IMR-90 (cell line): ENCODE measurements around the gene TFB1M. TPM values are rescaled to one million over a fixed set of nuclear protein-coding genes. Genes with fewer than 3 reads are reported as not detected.

Source experiments
- ATAC-seq: fragments of 200-7000 bp; cut with Tn5 transposase; 2 replicates; pipeline ENCODE4 v1.9.1; 2020; ENCODE audit warnings: low read depth, mild to moderate bottlenecking, moderate library complexity
- BruUV-seq: library from RNA; stranded (reverse); fragments of 400-500 nt; replicated peaks from 2 replicates; lab custom pipeline; 2021; lab: Mats Ljungman, UMichigan
- CTCF ChIA-PET: fragments of 300-600 bp; formaldehyde crosslinking; extraction: SDS; loops from one replicate; lab custom pipeline; 2021; ENCODE audit warnings: antibody characterized with exemption; lab: Yijun Ruan, JAX
- POLR2A ChIA-PET: fragments of 300-600 bp; sonication (Branson Sonifier 250); formaldehyde crosslinking; loops from one replicate; lab custom pipeline; 2022; ENCODE audit warnings: antibody characterized with exemption; ENCODE audit not compliant: unreplicated experiment; lab: Charles Lee
- DNase-seq: peaks from one replicate; pipeline ENCODE4 v3.0.0; 2013
- H2AFZ ChIP-seq: replicated peaks from 2 replicates; pipeline ENCODE3; 2013; ENCODE audit warnings: low read length, mild to moderate bottlenecking; ENCODE audit not compliant: poor library complexity
- H2AK5ac ChIP-seq: 2 replicates; pipeline ENCODE4 v1.6.1; 2013; ENCODE audit warnings: low read depth, low read length, inconsistent platforms
- H2AK9ac ChIP-seq: replicated peaks from 2 replicates; pipeline ENCODE3; 2013; ENCODE audit warnings: mild to moderate bottlenecking, low read depth, low read length, moderate library complexity; ENCODE audit not compliant: poor library complexity
- H2BK120ac ChIP-seq: 2 replicates; pipeline ENCODE4 v1.6.1; 2013; ENCODE audit warnings: low read depth, low read length, inconsistent platforms
- H2BK15ac ChIP-seq: 3 replicates; pipeline ENCODE4 v1.6.1; 2013; ENCODE audit warnings: low read depth, low read length, inconsistent platforms
- H2BK20ac ChIP-seq: 2 replicates; pipeline ENCODE4 v1.6.1; 2013; ENCODE audit warnings: low read depth, mild to moderate bottlenecking, inconsistent platforms, low read length, moderate library complexity
- H2BK5ac ChIP-seq: 2 replicates; pipeline ENCODE4 v1.6.1; 2013; ENCODE audit warnings: mild to moderate bottlenecking, low read depth, low read length, inconsistent platforms; ENCODE audit not compliant: poor library complexity, severe bottlenecking
- H3K14ac ChIP-seq: replicated peaks from 2 replicates; pipeline ENCODE4 v1.6.1; 2013; ENCODE audit warnings: low read depth, low read length, inconsistent platforms
- H3K18ac ChIP-seq: 2 replicates; pipeline ENCODE4 v1.6.1; 2013; ENCODE audit warnings: low read depth, low read length, control low read depth
- H3K23ac ChIP-seq: 2 replicates; pipeline ENCODE4 v1.6.1; 2013; ENCODE audit warnings: low read depth, low read length, inconsistent platforms
- H3K27ac ChIP-seq: 2 replicates; pipeline ENCODE4 v1.5.1; 2013; ENCODE audit warnings: mild to moderate bottlenecking, control low read depth, low read length; ENCODE audit not compliant: insufficient read depth
- H3K27me3 ChIP-seq: 2 replicates; pipeline ENCODE4 v1.6.1; 2013; ENCODE audit warnings: low read length; ENCODE audit not compliant: control insufficient read depth, insufficient read depth
- H3K36me3 ChIP-seq: 2 replicates; pipeline ENCODE4 v1.6.1; 2013; ENCODE audit warnings: low read length, mixed read lengths; ENCODE audit not compliant: control insufficient read depth, insufficient read depth
- H3K4ac ChIP-seq: 2 replicates; pipeline ENCODE4 v1.6.1; 2013; ENCODE audit warnings: low read depth, low read length, inconsistent platforms
- H3K4me1 ChIP-seq: 2 replicates; pipeline ENCODE4 v1.6.1; 2013; ENCODE audit warnings: low read length, mixed read lengths; ENCODE audit not compliant: control insufficient read depth, insufficient read depth
- H3K4me2 ChIP-seq: 2 replicates; pipeline ENCODE4 v1.6.1; 2013; ENCODE audit warnings: low read depth, mild to moderate bottlenecking, control low read depth, low read length, moderate library complexity
- H3K4me3 ChIP-seq: 2 replicates; pipeline ENCODE4 v1.5.1; 2013; ENCODE audit warnings: low read depth, mild to moderate bottlenecking, control low read depth, low read length, moderate library complexity; ENCODE audit not compliant: insufficient read depth
- H3K56ac ChIP-seq: 2 replicates; pipeline ENCODE4 v1.6.1; 2013; ENCODE audit warnings: low read length, inconsistent platforms; ENCODE audit not compliant: insufficient read depth; ENCODE audit errors: extremely low read depth
- H3K79me1 ChIP-seq, 2 experiments: 2 replicates each; pipeline ENCODE4 v1.6.1; 2013; ENCODE audit warnings: low read length in 2 of 2, inconsistent platforms in 1 of 2, low read depth in 1 of 2
- H3K9ac ChIP-seq: 2 replicates; pipeline ENCODE4 v1.6.1; 2013; ENCODE audit warnings: low read depth, low read length, control low read depth
- H3K9me1 ChIP-seq: 2 replicates; pipeline ENCODE4 v1.6.1; 2013; ENCODE audit warnings: low read length, inconsistent platforms; ENCODE audit not compliant: insufficient read depth
- H3K9me3 ChIP-seq: 2 replicates; pipeline ENCODE4 v1.6.1; 2013; ENCODE audit warnings: low read length; ENCODE audit not compliant: control insufficient read depth, insufficient read depth
- H4K20me1 ChIP-seq: 2 replicates; pipeline ENCODE4 v1.6.1; 2013; ENCODE audit warnings: low read length, inconsistent platforms; ENCODE audit not compliant: insufficient read depth
- H4K5ac ChIP-seq: 2 replicates; pipeline ENCODE4 v1.6.1; 2013; ENCODE audit warnings: mild to moderate bottlenecking, low read depth, low read length, control low read depth
- H4K8ac ChIP-seq, 2 experiments: 2 replicates each; pipeline ENCODE4 v1.6.1; 2013; ENCODE audit warnings: low read depth in 2 of 2, low read length in 2 of 2, control low read depth in 1 of 2, inconsistent platforms in 1 of 2
- H4K91ac ChIP-seq: 2 replicates; pipeline ENCODE4 v1.6.1; 2013; ENCODE audit warnings: low read depth, low read length, inconsistent platforms; ENCODE audit not compliant: insufficient read depth
- CEBPB ChIP-seq: IDR thresholded peaks from 2 replicates; pipeline ENCODE4 v1.6.1; 2012; ENCODE audit warnings: low read depth, low read length, improper control_type of control experiment
- POLR2A ChIP-seq: IDR thresholded peaks from 2 replicates; pipeline ENCODE4 v1.6.1; 2012; ENCODE audit warnings: mild to moderate bottlenecking, low read depth, low read length
- RAD21 ChIP-seq: IDR thresholded peaks from 2 replicates; pipeline ENCODE4 v1.6.1; 2012; ENCODE audit warnings: low read length, improper control_type of control experiment
- USF2 ChIP-seq: fragments of 150-350 bp; IDR thresholded peaks from 2 replicates; pipeline ENCODE4 v1.6.1; 2017; ENCODE audit warnings: mild to moderate bottlenecking, antibody characterized with exemption, low read length, low read depth
- dilution Hi-C: fragments of 300-500 bp; cut with HindIII; formaldehyde crosslinking; loops from one replicate; pipeline ENCODE4 v1.14.3; 2018; ENCODE audit warnings: low sequenced_read_pairs; ENCODE audit not compliant: unreplicated experiment
- in situ Hi-C: fragments of 300-500 bp; cut with MboI; formaldehyde crosslinking; loops from 3 replicates; pipeline ENCODE4 v1.14.3; 2019; ENCODE audit warnings: low sequenced_read_pairs, inconsistent platforms, mixed read lengths
- intact Hi-C: fragments of 100-400 bp; cut with micrococcal nuclease; formaldehyde crosslinking; loops from 2 replicates; pipeline ENCODE4 v1.10.0; 2022
- polyA plus RNA-seq, 3 experiments: library from polyadenylated mRNA; depleted of rRNA; stranded (reverse); fragments of >200 nt; gene quantifications; 2 replicates each; pipeline ENCODE4 v1.2.3, GENCODE V29; 2012; ENCODE audit warnings: low replicate concordance in 1 of 3
- total RNA-seq: library from RNA; depleted of rRNA; stranded (reverse); fragments of >200 nt; gene quantifications from 2 replicates; pipeline ENCODE4 v1.2.3, GENCODE V29; 2012

TFB1M gene
- total and polyA plus RNA-seq, 2 of the 4 experiments (the other 2 are of a cell fraction) = 18.1 to 22.4 TPM

- no peak overlapping the region for H3K9ac ChIP-seq
- no peak overlapping the region for H3K56ac ChIP-seq
- H3K9me1 ChIP-seq = 0 out of 2 replicates have a peak, but pooled peaks cover 2% of the 10 kb centered on the region
- ChIA-PET POLR2A (no interaction called here), CTCF (interaction anchor here (0.5 kb wide), 1 partner anchor 29 kb away, joined by 3 read pairs; no protein-coding TSS in a partner anchor)
- peaks cover 3% of the 10 kb centered on the region for H3K9me3 ChIP-seq
- H2BK20ac ChIP-seq = no peak overlapping the region; the same call in 1 of the 2 replicates
- no peaks in the 10 kb centered on the region for H3K36me3 ChIP-seq
- H2BK15ac ChIP-seq = no peak overlapping the region
- H4K91ac ChIP-seq = no peak overlapping the region
- H3K18ac ChIP-seq = peak overlapping the region; percentile 4; the same call in 1 of the 2 replicates
- intact Hi-C loops = no loop called here
- H3K4me2 ChIP-seq = no peak overlapping the region
- dilution Hi-C loops = no loop called here
- no peak overlapping the region for H3K23ac ChIP-seq
- H2BK5ac ChIP-seq = no peak overlapping the region
- H3K14ac ChIP-seq = no peak overlapping the region
- H3K4me3 ChIP-seq = no peak overlapping the region
- H3K27ac ChIP-seq = no peak overlapping the region
- no TSS peak for BruUV-seq
- no peak overlapping the region for H2BK120ac ChIP-seq
- H3K27me3 ChIP-seq = no peaks in the 10 kb centered on the region
- no peak overlapping the region for H3K4ac ChIP-seq
- ATAC-seq (peak; percentile 68), DNase-seq (peak; percentile 90)
- peak overlapping the region in 1 of 2 experiments; percentile 23; a peak in 2 of 4 replicates for H4K8ac ChIP-seq
- no peak overlapping the region for H2AFZ ChIP-seq
- H3K4me1 ChIP-seq = 0 out of 2 replicates have a peak, but pooled peaks cover 2% of the 10 kb centered on the region
- TF ChIP-seq USF2 = no peak
- no peak for TF ChIP-seq POLR2A
- TF ChIP-seq CEBPB = 0 out of 2 replicates have a peak, but pooled peaks have one; percentile 34
- no peak for TF ChIP-seq RAD21
- H4K5ac ChIP-seq = no peak overlapping the region
- H4K20me1 ChIP-seq = no peaks in the 10 kb centered on the region
- no peak overlapping the region for H2AK9ac ChIP-seq
- H2AK5ac ChIP-seq = no peak overlapping the region
- in situ Hi-C loops = no loop called here
- no peaks in the 10 kb centered on the region for H3K79me1 ChIP-seq
Observed at GRCh38 chr6:155352811-155353210, 38.5 kb upstream of the TFB1M start.
